ENCODE results near the gene EFCC1. TPM values are rescaled to one million over a fixed set of nuclear protein-coding genes. Genes with fewer than 3 reads are reported as not detected.
A peak's percentile ranks its signal among the peaks of the same experiment; 100 is the strongest.
"Not testable (repeated sequence)": the region's sequence is repeated elsewhere in the genome, so short reads cannot be mapped to it uniquely, and the experiment has no call there.

EFCC1 gene
- total and polyA plus RNA-seq, 7 donors, result 0.46 to 15.0 (median 4.6) TPM

GRCh38 chr3:129065016-129065719, 64.1 kb downstream of the EFCC1 start:
- no peak for DNase-seq
- H3K4me1 ChIP-seq, result peaks cover 0 to 12% (median 9%) of the 10 kb centered on the region in 4 donors
- H3K27me3 ChIP-seq, result no peaks in the 10 kb centered on the region
- no peaks in the 10 kb centered on the region for H3K36me3 ChIP-seq
- no peak overlapping the region for H3K4me3 ChIP-seq
- no peak overlapping the region for H3K27ac ChIP-seq
- 19 to 71% methylated on average over 14 of the region's 14 CpGs for WGBS, 2 donors
- intact Hi-C loops (cut with DNase I), result no loop called here
- TF ChIP-seq EP300 (IDR thresholded peaks at IDR 0.05), result no peak
- no peaks in the 10 kb centered on the region for H3K9me3 ChIP-seq

GRCh38 chr3:129065720-129066073, 64.6 kb downstream of the EFCC1 start:
- Histone ChIP-seq H3K9me3 (no peaks in the 10 kb centered on the region), H3K36me3 (no peaks in the 10 kb centered on the region), H3K27ac (no peak overlapping the region), H3K4me3 (no peak overlapping the region), H3K4me1 (peaks cover 0 to 12% (median 9%) of the 10 kb centered on the region in 4 donors), H3K27me3 (no peaks in the 10 kb centered on the region)
- WGBS, 2 donors, result 14 to 69% methylated on average over 4 of the region's 4 CpGs
- DNase-seq, result no peak
- TF ChIP-seq POLR2AphosphoS5 (IDR thresholded peaks at IDR 0.05) (no peak), POLR2A (IDR thresholded peaks at IDR 0.05) (no peak), EP300 (IDR thresholded peaks at IDR 0.05) (no peak), CTCF (IDR thresholded peaks at IDR 0.05) (no peak)
- intact Hi-C loops (cut with DNase I), result no loop called here

- peaks cover 0 to 12% (median 9%) of the 10 kb centered on the region in 4 donors for H3K4me1 ChIP-seq
- DNase-seq; intact Hi-C loops (cut with DNase I); H3K27me3 ChIP-seq; H3K27ac ChIP-seq; H3K4me3 ChIP-seq; H3K9me3 ChIP-seq; H3K36me3 ChIP-seq: not testable (repeated sequence)
- WGBS, 2 donors, result 31 to 71% methylated on average over 7 of the region's 7 CpGs
- TF ChIP-seq POLR2A (IDR thresholded peaks at IDR 0.05) (peak in 1 of 2 donors; percentile 54), POLR2AphosphoS5 (IDR thresholded peaks at IDR 0.05) (peak in 1 of 4 donors; percentile 26)
These were observed 66.6 kb downstream of the EFCC1 start for GRCh38 chr3:129067719-129068118.

GRCh38 chr3:129068291-129068886, 67.3 kb downstream of the EFCC1 start:
- WGBS, 2 donors, result 21 to 70% methylated on average over 44 of the region's 44 CpGs
- DNase-seq, result no peak
- TF ChIP-seq CTCF (IDR thresholded peaks at IDR 0.05) (no peak), EP300 (IDR thresholded peaks at IDR 0.05) (no peak), POLR2AphosphoS5 (IDR thresholded peaks at IDR 0.05) (no peak), POLR2A (IDR thresholded peaks at IDR 0.05) (no peak)
- peak overlapping the region in 1 of 4 donors; percentile 21 for H3K27ac ChIP-seq
- peak overlapping the region in 3 of 4 donors; percentile 39 to 45 (median 39) for H3K4me3 ChIP-seq
- no peaks in the 10 kb centered on the region for H3K9me3 ChIP-seq
- no peaks in the 10 kb centered on the region for H3K27me3 ChIP-seq
- H3K4me1 ChIP-seq, result peaks cover 0 to 12% (median 9%) of the 10 kb centered on the region in 4 donors
- intact Hi-C loops (cut with DNase I), result no loop called here
- H3K36me3 ChIP-seq, result no peaks in the 10 kb centered on the region

- H3K9me3 ChIP-seq; DNase-seq; H3K36me3 ChIP-seq; H3K27me3 ChIP-seq; intact Hi-C loops (cut with DNase I); H3K27ac ChIP-seq; H3K4me3 ChIP-seq: not testable (repeated sequence)
- H3K4me1 ChIP-seq, result peaks cover 0 to 12% (median 9%) of the 10 kb centered on the region in 4 donors
- WGBS, 2 donors, result 85 to 95% methylated on average over 13 of the region's 13 CpGs
These were observed 68.4 kb downstream of the EFCC1 start for GRCh38 chr3:129069313-129070085.

Measured in sigmoid colon (tissue), 7 donors.